HG02938 (cell line): ENCODE results near the gene DNAAF6.

Experiments
- ATAC-seq: cut with Tn5 transposase; IDR thresholded peaks from one replicate; pipeline ENCODE4 v1.9.1; 2021; ENCODE audit warnings: mild to moderate bottlenecking, moderate library complexity; ENCODE audit not compliant: unreplicated experiment

DNAAF6 gene

GRCh38 chrX:107290019-107290418 lies 83.6 kb downstream of the DNAAF6 start:
- ATAC-seq: no peak

GRCh38 chrX:107293056-107293455 lies 86.6 kb downstream of the DNAAF6 start:
- ATAC-seq: no peak
